Right lung (tissue), 5 donors: Measurements from ENCODE around the gene PDE3B. TPM values are rescaled to one million over a fixed set of nuclear protein-coding genes. Genes with fewer than 3 reads are reported as not detected.
"Not testable (repeated sequence)": the region's sequence is repeated elsewhere in the genome, so short reads cannot be mapped to it uniquely, and the experiment has no call there.

Experiments used
- DNase-seq, 2 donors: peaks; one replicate each; pipeline ENCODE4 v3.0.0-alpha.2; 2013
- polyA plus RNA-seq, 5 donors: library from polyadenylated mRNA; unstranded; fragments of 120-200 nt; gene quantifications; one replicate each; pipeline versions ENCODE4 v1.2.1 to v1.2.3, GENCODE V29; 2013; ENCODE audit warnings: inconsistent platforms in 1 of 5, low replicate concordance in 1 of 5; ENCODE audit not compliant: insufficient read length in 5 of 5, insufficient read depth in 1 of 5

The PDE3B gene
- polyA plus RNA-seq, 5 donors = 20.5 to 34.9 (median 34.2) TPM

- no peak for DNase-seq
Measured at GRCh38 chr11:14673421-14673820, 29.8 kb downstream of the PDE3B start.

- DNase-seq = peak; percentile 68 to 79
Measured at GRCh38 chr11:14673824-14674405, 30.3 kb downstream of the PDE3B start.

GRCh38 chr11:14676068-14676467 is 32.5 kb downstream of the PDE3B start:
- no peak for DNase-seq

GRCh38 chr11:14677146-14677545 is 33.5 kb downstream of the PDE3B start:
- no peak for DNase-seq

- DNase-seq = no peak
Measured at GRCh38 chr11:14678350-14678749, 34.7 kb downstream of the PDE3B start.

GRCh38 chr11:14679662-14680061 is 36.1 kb downstream of the PDE3B start:
- DNase-seq = no peak

GRCh38 chr11:14684234-14684915 is 40.8 kb downstream of the PDE3B start:
- DNase-seq = not testable (repeated sequence)

- no peak for DNase-seq
Measured at GRCh38 chr11:14687456-14687855, 43.9 kb downstream of the PDE3B start.

GRCh38 chr11:14687943-14688627 is 44.5 kb downstream of the PDE3B start:
- DNase-seq = no peak

GRCh38 chr11:14695656-14696055 is 52.1 kb downstream of the PDE3B start:
- DNase-seq = not testable (repeated sequence)

- no peak for DNase-seq
Measured at GRCh38 chr11:14698771-14699170, 55.2 kb downstream of the PDE3B start.

GRCh38 chr11:14700593-14700992 is 57.0 kb downstream of the PDE3B start:
- no peak for DNase-seq

GRCh38 chr11:14702760-14703159 is 59.2 kb downstream of the PDE3B start:
- DNase-seq = no peak

GRCh38 chr11:14703731-14704130 is 60.1 kb downstream of the PDE3B start:
- no peak for DNase-seq

GRCh38 chr11:14705067-14705466 is 61.5 kb downstream of the PDE3B start:
- DNase-seq = no peak

GRCh38 chr11:14713496-14714244 is 70.1 kb downstream of the PDE3B start:
- no peak for DNase-seq

GRCh38 chr11:14715669-14716068 is 72.1 kb downstream of the PDE3B start:
- not testable (repeated sequence) for DNase-seq

- DNase-seq = no peak
Measured at GRCh38 chr11:14722496-14722895, 78.9 kb downstream of the PDE3B start.

- no peak for DNase-seq
Measured at GRCh38 chr11:14725150-14725549, 81.5 kb downstream of the PDE3B start.

- no peak for DNase-seq
Measured at GRCh38 chr11:14727215-14727614, 83.6 kb downstream of the PDE3B start.

GRCh38 chr11:14727746-14728145 is 84.1 kb downstream of the PDE3B start:
- no peak for DNase-seq

- not testable (repeated sequence) for DNase-seq
Measured at GRCh38 chr11:14740539-14740938, 96.9 kb downstream of the PDE3B start.
